SK-N-SH (cell line): ENCODE results near the gene DDX25. TPM values are rescaled to one million over a fixed set of nuclear protein-coding genes. Genes with fewer than 3 reads are reported as not detected.
A peak's percentile ranks its signal among the peaks of the same experiment; 100 is the strongest.

Experiments used
- CTCF ChIA-PET: fragments of 300-600, 350-600 bp; formaldehyde crosslinking; extraction: SDS; loops from one replicate; lab custom pipeline; 2021; lab: Yijun Ruan, JAX
- POLR2A ChIA-PET: fragments of 350-600 bp; sonication (Branson Sonifier 250); formaldehyde crosslinking; extraction: SDS; loops from one replicate; lab custom pipeline; 2020; ENCODE audit warnings: antibody characterized with exemption, inconsistent platforms; lab: Yijun Ruan, JAX
- DNase-seq: peaks from one replicate; pipeline ENCODE4 v3.0.0; 2012
- H2AFZ ChIP-seq: fragments of 200-600 bp; sonication (generic); 2 replicates; pipeline ENCODE4 v1.8.1; 2016; ENCODE audit warnings: antibody characterized with exemption, mild to moderate bottlenecking, low read depth
- H3F3A ChIP-seq: fragments of 200-600 bp; sonication (generic); replicated peaks from 2 replicates; pipeline ENCODE3; 2016; ENCODE audit warnings: antibody characterized with exemption, mild to moderate bottlenecking; ENCODE audit not compliant: insufficient read depth
- H3K27ac ChIP-seq, 2 experiments: fragments of 200-500 bp in 1 of 2; fragments of 200-600 bp in 1 of 2; sonication (Bioruptor generic) in 1 of 2; sonication (generic), shearing (Covaris generic) in 1 of 2; 2 replicates each; pipeline versions ENCODE4 v1.5.1 to v1.6.1; 2014 to 2016; ENCODE audit warnings: low read depth in 2 of 2, inconsistent platforms in 1 of 2, low read length in 1 of 2, mild to moderate bottlenecking in 1 of 2, mixed read lengths in 1 of 2
- H3K27me3 ChIP-seq: fragments of 200-600 bp; sonication (generic), shearing (Covaris generic); 2 replicates; pipeline ENCODE4 v1.6.1; 2016; ENCODE audit warnings: mixed run types; ENCODE audit not compliant: insufficient read depth
- H3K36me3 ChIP-seq, 2 experiments: fragments of 200-500 bp in 1 of 2; fragments of 200-600 bp in 1 of 2; sonication (Bioruptor generic) in 1 of 2; sonication (generic) in 1 of 2; replicated peaks in 1 of 2; 2 replicates each; pipeline versions ENCODE3 to v1.5.1; 2014 to 2016; ENCODE audit warnings: low read length in 1 of 2, mild to moderate bottlenecking in 1 of 2; ENCODE audit not compliant: insufficient read depth in 2 of 2, control insufficient read depth in 1 of 2
- H3K4me1 ChIP-seq, 2 experiments: fragments of 200-500 bp in 1 of 2; fragments of 200-600 bp in 1 of 2; sonication (Bioruptor generic) in 1 of 2; sonication (generic), shearing (Covaris generic) in 1 of 2; 2 replicates each; pipeline versions ENCODE4 v1.5.1 to v1.6.1; 2014 to 2016; ENCODE audit warnings: low read depth in 1 of 2, low read length in 1 of 2, mixed run types in 1 of 2; ENCODE audit not compliant: insufficient read depth in 2 of 2, control insufficient read depth in 1 of 2
- H3K4me2 ChIP-seq: fragments of 200-600 bp; sonication (generic), shearing (Covaris generic); 2 replicates; pipeline ENCODE4 v1.6.1; 2017; ENCODE audit warnings: mixed run types
- H3K4me3 ChIP-seq, 2 experiments: fragments of 200-500 bp in 1 of 2; fragments of 200-600 bp in 1 of 2; sonication (Bioruptor generic) in 1 of 2; sonication (generic), shearing (Covaris generic) in 1 of 2; 2 replicates each; pipeline versions ENCODE4 v1.5.1 to v1.8.1; 2014 to 2016; ENCODE audit warnings: low read depth in 2 of 2, inconsistent platforms in 1 of 2, low read length in 1 of 2, mild to moderate bottlenecking in 1 of 2, mixed read lengths in 1 of 2, moderate library complexity in 1 of 2
- H3K79me2 ChIP-seq: fragments of 200-600 bp; sonication (generic); 2 replicates; pipeline ENCODE4 v1.8.1; 2017; ENCODE audit warnings: mild to moderate bottlenecking; ENCODE audit not compliant: insufficient read depth
- H3K9ac ChIP-seq: fragments of 200-600 bp; sonication (generic); 2 replicates; pipeline ENCODE4 v1.6.1; 2017; ENCODE audit warnings: mixed run types
- H3K9me2 ChIP-seq: fragments of 200-600 bp; sonication (generic); 2 replicates; pipeline ENCODE4 v1.6.1; 2017; ENCODE audit warnings: mixed run types
- H3K9me3 ChIP-seq: fragments of 200-600 bp; sonication (generic); 2 replicates; pipeline ENCODE4 v1.6.1; 2017; ENCODE audit warnings: mixed run types, mild to moderate bottlenecking, moderate library complexity
- H4K20me1 ChIP-seq: fragments of 200-600 bp; sonication (generic); 2 replicates; pipeline ENCODE4 v1.6.1; 2017; ENCODE audit warnings: mild to moderate bottlenecking, mixed run types; ENCODE audit not compliant: insufficient read depth
- ELF1 ChIP-seq: IDR thresholded peaks from 2 replicates; pipeline ENCODE4 v1.4.0; 2012
- EP300 ChIP-seq, 2 experiments: IDR thresholded peaks; 2 replicates each; pipeline versions ENCODE4 v1.4.0 to v1.6.1; 2012; ENCODE audit warnings: borderline replicate concordance in 1 of 2, low read depth in 1 of 2, low read length in 1 of 2
- FOXM1 ChIP-seq: IDR thresholded peaks from 2 replicates; pipeline ENCODE4 v1.4.0; 2012; ENCODE audit warnings: low read depth, mild to moderate bottlenecking
- GATA2 ChIP-seq: sonication (generic); formaldehyde crosslinking; IDR thresholded peaks from 2 replicates; pipeline ENCODE4 v1.5.0; 2020; ENCODE audit warnings: mild to moderate bottlenecking, missing genetic modification reagents
- MEF2A ChIP-seq: IDR thresholded peaks from 2 replicates; pipeline ENCODE4 v1.4.0; 2012; ENCODE audit warnings: low read depth, borderline replicate concordance
- MXI1 ChIP-seq: IDR thresholded peaks from 2 replicates; pipeline ENCODE4 v1.6.1; 2012; ENCODE audit warnings: mild to moderate bottlenecking, low read depth, low read length, improper control_type of control experiment
- NFIC ChIP-seq: IDR thresholded peaks from 2 replicates; pipeline ENCODE4 v1.4.0; 2012; ENCODE audit warnings: borderline replicate concordance
- NRF1 ChIP-seq: IDR thresholded peaks from 2 replicates; pipeline ENCODE4 v1.6.1; 2012; ENCODE audit warnings: low read depth, mild to moderate bottlenecking, low read length
- RCOR1 ChIP-seq: fragments of 150-350 bp; IDR thresholded peaks from 2 replicates; pipeline ENCODE4 v1.6.1; 2017; ENCODE audit warnings: antibody characterized with exemption, low read length
- RXRA ChIP-seq: IDR thresholded peaks from 2 replicates; pipeline ENCODE4 v1.4.0; 2012; ENCODE audit warnings: low read depth, mild to moderate bottlenecking, borderline replicate concordance
- SIN3A ChIP-seq: IDR thresholded peaks from 2 replicates; pipeline ENCODE4 v1.6.1; 2012; ENCODE audit warnings: low read depth, mild to moderate bottlenecking, low read length, moderate library complexity, borderline replicate concordance
- WGBS: methylation state at CpG from one replicate; pipeline ENCODE4 v1.1.6; 2017; ENCODE audit warnings: low lambda C conversion rate; 5-methylcytosine and 5-hydroxymethylcytosine counted together
- polyA plus RNA-seq, 3 experiments: library from polyadenylated mRNA; depleted of rRNA; stranded (reverse); fragments of >200 nt; gene quantifications; 2 replicates each; pipeline ENCODE4 v1.2.3, GENCODE V29; 2012
- TF ChIP-seq, protein P1 (sequence below): IDR thresholded peaks from 2 replicates; pipeline ENCODE4 v1.4.0; 2012; ENCODE audit warnings: low read depth, borderline replicate concordance
- TF ChIP-seq, protein P2 (sequence below): fragments of 200-600 bp; sonication (generic); IDR thresholded peaks from 2 replicates; pipeline ENCODE4 v1.6.1; 2017; ENCODE audit warnings: antibody characterized with exemption, mild to moderate bottlenecking, moderate library complexity
- TF ChIP-seq, protein P3 (sequence below): fragments of 150-350 bp; IDR thresholded peaks from 2 replicates; pipeline ENCODE4 v1.6.1; 2016; ENCODE audit warnings: mild to moderate bottlenecking, low read depth, low read length
- TF ChIP-seq, protein P4 (sequence below): IDR thresholded peaks from 2 replicates; pipeline ENCODE4 v1.4.0; 2012; ENCODE audit warnings: low read depth, borderline replicate concordance

DDX25 gene
- polyA plus RNA-seq, 1 of the 3 experiments (the other 2 are of a cell fraction): 0.12 TPM

DNA sequence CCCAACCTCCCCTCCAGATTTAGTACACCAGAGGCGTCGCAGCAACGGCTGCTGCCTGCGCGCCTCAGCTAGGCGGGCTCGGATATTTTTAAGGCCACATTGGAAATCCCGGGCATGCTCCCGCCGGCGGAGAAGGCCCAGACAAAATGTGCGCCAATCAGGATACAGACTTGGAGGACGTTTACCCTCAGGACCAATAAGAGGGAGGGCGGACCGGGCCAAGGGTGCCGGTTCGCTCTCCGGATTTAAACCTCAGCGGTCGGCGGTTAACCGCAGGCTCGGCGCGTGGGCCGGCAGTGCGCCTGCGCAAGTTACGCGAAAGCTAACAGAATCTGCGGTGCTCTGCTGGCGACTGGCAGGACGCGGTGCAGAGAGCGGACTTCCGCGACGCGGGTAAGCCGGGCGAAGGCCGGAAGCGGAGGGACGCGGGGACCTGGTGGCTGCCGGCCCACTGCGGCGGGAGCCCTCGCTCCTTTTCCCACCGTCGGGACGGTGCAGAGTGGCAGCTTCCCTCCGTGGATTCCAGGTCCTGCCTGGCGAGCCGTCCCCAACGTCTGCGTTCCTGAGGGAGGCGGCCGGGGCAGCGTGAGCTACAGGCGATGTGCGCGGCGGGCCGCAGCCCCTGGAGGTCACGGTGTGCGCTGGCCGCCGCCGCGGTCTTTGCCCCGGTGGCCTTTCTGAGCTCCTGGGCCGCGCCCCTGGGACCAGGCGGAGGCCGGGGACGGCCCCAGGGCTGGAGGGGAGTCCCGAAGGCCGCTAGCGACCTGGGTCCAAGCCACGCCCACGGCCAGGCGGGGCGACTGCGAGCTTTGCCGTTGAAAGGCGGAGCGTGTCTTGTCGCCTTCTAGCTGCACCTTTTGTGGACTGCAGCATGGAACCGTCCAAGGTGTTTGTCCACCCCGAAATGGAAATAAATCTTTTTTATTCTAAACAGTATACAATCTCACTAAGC, 16.7 kb upstream of the DDX25 start, which contains the start of gene HYLS1 (continued):
- TF ChIP-seq NFIC: no peak; the same call in 1 of the 2 replicates
- TF ChIP-seq NRF1: peak; percentile 76
- no peak for TF ChIP-seq RXRA
- 0 out of 2 replicates have a peak, but pooled peaks have one; percentile 32 for TF ChIP-seq RCOR1
- TF ChIP-seq, protein P1, sequence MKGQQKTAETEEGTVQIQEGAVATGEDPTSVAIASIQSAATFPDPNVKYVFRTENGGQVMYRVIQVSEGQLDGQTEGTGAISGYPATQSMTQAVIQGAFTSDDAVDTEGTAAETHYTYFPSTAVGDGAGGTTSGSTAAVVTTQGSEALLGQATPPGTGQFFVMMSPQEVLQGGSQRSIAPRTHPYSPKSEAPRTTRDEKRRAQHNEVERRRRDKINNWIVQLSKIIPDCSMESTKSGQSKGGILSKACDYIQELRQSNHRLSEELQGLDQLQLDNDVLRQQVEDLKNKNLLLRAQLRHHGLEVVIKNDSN: no peak
- TF ChIP-seq, protein P2, sequence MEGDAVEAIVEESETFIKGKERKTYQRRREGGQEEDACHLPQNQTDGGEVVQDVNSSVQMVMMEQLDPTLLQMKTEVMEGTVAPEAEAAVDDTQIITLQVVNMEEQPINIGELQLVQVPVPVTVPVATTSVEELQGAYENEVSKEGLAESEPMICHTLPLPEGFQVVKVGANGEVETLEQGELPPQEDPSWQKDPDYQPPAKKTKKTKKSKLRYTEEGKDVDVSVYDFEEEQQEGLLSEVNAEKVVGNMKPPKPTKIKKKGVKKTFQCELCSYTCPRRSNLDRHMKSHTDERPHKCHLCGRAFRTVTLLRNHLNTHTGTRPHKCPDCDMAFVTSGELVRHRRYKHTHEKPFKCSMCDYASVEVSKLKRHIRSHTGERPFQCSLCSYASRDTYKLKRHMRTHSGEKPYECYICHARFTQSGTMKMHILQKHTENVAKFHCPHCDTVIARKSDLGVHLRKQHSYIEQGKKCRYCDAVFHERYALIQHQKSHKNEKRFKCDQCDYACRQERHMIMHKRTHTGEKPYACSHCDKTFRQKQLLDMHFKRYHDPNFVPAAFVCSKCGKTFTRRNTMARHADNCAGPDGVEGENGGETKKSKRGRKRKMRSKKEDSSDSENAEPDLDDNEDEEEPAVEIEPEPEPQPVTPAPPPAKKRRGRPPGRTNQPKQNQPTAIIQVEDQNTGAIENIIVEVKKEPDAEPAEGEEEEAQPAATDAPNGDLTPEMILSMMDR: peak; percentile 25; the same call in 1 of the 2 replicates
- TF ChIP-seq ELF1: peak; percentile 62
- no peak; the same call in 1 of the 2 replicates for TF ChIP-seq FOXM1
- TF ChIP-seq, protein P3, sequence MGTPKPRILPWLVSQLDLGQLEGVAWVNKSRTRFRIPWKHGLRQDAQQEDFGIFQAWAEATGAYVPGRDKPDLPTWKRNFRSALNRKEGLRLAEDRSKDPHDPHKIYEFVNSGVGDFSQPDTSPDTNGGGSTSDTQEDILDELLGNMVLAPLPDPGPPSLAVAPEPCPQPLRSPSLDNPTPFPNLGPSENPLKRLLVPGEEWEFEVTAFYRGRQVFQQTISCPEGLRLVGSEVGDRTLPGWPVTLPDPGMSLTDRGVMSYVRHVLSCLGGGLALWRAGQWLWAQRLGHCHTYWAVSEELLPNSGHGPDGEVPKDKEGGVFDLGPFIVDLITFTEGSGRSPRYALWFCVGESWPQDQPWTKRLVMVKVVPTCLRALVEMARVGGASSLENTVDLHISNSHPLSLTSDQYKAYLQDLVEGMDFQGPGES: no peak

DNA sequence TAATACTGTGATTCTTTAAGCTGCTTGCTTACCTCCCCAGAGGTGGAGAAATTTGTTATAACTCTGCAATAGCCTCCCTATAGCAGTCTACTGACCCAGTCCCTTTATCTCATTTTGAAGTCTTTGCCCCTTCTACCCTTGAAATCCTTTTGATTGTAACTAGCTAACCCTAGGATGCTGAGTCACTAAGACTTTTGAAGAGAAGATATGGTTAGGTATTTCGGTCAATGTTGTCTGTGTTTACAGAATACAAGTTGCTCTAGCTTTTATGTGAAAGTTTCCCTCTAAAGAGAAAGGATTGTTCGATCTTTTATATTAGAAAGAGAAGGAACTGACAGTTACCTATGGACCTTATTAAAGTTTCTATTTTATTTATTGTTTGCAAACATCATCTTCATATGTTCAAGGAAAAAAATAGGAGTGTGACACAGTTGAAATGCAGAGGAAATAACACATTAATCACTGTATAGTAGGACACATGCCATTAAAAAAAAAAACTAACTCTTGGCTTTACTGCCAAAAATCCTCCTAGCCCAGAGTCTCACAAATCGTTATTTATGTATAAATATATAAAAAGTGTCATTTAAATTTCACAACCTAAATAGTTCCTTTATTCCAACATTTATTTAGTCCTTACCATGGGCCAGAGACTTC, 13.7 kb upstream of the DDX25 start:
- Histone ChIP-seq H3K79me2 (peaks cover 24% of the 10 kb centered on the region; the same call in 1 of the 2 replicates), H3K9me2 (no peaks in the 10 kb centered on the region), H2AFZ (no peak overlapping the region), H3K9ac (no peak overlapping the region), H3K4me3 (no peak overlapping the region), H3K4me1 (no peaks in the 10 kb centered on the region; a peak in 2 of 4 replicates), H3K4me2 (no peak overlapping the region), H3F3A (peaks cover 27% of the 10 kb centered on the region), H3K27me3 (no peaks in the 10 kb centered on the region), H3K27ac (no peak overlapping the region), H4K20me1 (no peaks in the 10 kb centered on the region), H3K9me3 (no peaks in the 10 kb centered on the region), H3K36me3 (peaks cover 18 to 31% of the 10 kb centered on the region in 2 experiments)
- WGBS: 57% methylated on average over 3 of the region's 3 CpGs
- TF ChIP-seq NRF1 (no peak), EP300 (IDR thresholded peaks at IDR 0.05; ENCODE audit: borderline replicate concordance in 1 of 2, low read depth in 1 of 2, low read length in 1 of 2) (no peak), MEF2A (no peak), SIN3A (no peak), RXRA (no peak), MXI1 (no peak), NFIC (no peak), FOXM1 (no peak), GATA2 (CRISPR knock-in tag) (no peak)
- TF ChIP-seq, protein P4, sequence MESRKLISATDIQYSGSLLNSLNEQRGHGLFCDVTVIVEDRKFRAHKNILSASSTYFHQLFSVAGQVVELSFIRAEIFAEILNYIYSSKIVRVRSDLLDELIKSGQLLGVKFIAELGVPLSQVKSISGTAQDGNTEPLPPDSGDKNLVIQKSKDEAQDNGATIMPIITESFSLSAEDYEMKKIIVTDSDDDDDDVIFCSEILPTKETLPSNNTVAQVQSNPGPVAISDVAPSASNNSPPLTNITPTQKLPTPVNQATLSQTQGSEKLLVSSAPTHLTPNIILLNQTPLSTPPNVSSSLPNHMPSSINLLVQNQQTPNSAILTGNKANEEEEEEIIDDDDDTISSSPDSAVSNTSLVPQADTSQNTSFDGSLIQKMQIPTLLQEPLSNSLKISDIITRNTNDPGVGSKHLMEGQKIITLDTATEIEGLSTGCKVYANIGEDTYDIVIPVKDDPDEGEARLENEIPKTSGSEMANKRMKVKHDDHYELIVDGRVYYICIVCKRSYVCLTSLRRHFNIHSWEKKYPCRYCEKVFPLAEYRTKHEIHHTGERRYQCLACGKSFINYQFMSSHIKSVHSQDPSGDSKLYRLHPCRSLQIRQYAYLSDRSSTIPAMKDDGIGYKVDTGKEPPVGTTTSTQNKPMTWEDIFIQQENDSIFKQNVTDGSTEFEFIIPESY: no peak
- TF ChIP-seq, protein P3: no peak
- TF ChIP-seq, protein P2: no peak
- TF ChIP-seq, protein P1: no peak
- no peak for DNase-seq
- ChIA-PET POLR2A (no interaction called here), CTCF (interaction anchor here (0.7 to 1.3 kb wide), 2 partner anchors 12 to 35 kb away, joined by 3 read pairs; partner anchors contain the start of gene PUS3)
